ENCODE measurements around the gene TESK2. TPM values are rescaled to one million over a fixed set of nuclear protein-coding genes. Genes with fewer than 3 reads are reported as not detected.

The TESK2 gene
- total and polyA plus RNA-seq, 10 donors, result 3.2 to 11.5 (median 7.7) TPM

DNA sequence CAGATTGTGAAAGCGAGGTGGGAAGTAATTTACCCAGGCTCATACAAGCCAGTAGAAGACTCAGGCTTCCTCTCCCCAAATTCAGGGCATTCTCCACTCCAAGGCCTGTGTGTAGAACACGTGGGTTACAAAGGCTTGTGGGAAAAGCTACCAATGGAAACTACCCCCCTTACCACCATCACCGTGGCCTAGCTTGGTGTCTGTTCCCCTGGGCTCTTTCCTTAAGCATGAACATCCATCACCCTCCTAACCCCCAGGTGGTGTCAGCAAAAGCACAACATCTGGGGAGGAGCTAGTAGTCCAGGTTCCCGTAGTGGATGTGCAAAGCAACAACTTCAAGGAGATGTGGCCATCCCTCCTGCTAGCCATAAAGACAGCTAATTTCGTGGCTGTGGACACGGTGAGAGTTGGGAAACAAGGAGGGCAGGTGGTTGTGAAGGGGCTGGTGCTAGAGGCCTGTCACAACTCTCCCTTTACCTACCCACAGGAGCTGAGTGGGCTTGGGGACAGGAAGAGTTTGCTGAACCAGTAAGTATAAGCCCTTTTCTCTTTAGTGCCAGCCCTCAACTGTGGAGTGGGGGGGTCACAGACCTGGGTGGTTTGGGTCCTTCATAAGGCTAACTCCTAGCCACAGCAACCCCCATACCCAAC lies 150.0 kb downstream of the TESK2 start:
- peaks cover 23 to 56% (median 39%) of the 10 kb centered on the region in 6 donors for H3K4me1 ChIP-seq
- H3K27me3 ChIP-seq (replicated peaks in 1 of 7), result no peaks in the 10 kb centered on the region
- intact Hi-C loops (cut with DNase I; ENCODE audit: low total_unique reads), result no loop called here
- 12 to 26% (median 19%) methylated on average over 6 of the region's 6 CpGs for WGBS, 5 donors
- H3K9me3 ChIP-seq, result no peaks in the 10 kb centered on the region
- TF ChIP-seq POLR2AphosphoS5 (IDR thresholded peaks at IDR 0.05) (no peak), POLR2A (IDR thresholded peaks at IDR 0.05) (no peak)
- TF ChIP-seq, protein P1, sequence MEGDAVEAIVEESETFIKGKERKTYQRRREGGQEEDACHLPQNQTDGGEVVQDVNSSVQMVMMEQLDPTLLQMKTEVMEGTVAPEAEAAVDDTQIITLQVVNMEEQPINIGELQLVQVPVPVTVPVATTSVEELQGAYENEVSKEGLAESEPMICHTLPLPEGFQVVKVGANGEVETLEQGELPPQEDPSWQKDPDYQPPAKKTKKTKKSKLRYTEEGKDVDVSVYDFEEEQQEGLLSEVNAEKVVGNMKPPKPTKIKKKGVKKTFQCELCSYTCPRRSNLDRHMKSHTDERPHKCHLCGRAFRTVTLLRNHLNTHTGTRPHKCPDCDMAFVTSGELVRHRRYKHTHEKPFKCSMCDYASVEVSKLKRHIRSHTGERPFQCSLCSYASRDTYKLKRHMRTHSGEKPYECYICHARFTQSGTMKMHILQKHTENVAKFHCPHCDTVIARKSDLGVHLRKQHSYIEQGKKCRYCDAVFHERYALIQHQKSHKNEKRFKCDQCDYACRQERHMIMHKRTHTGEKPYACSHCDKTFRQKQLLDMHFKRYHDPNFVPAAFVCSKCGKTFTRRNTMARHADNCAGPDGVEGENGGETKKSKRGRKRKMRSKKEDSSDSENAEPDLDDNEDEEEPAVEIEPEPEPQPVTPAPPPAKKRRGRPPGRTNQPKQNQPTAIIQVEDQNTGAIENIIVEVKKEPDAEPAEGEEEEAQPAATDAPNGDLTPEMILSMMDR (IDR thresholded peaks at IDR 0.05 in 8 of 11, conservative IDR thresholded peaks at IDR 0.05 in 3 of 11), result no peak
- H3K4me3 ChIP-seq, result peak overlapping the region; percentile 69 to 95 (median 84)
- no peak for DNase-seq
- peaks cover 3 to 48% (median 36%) of the 10 kb centered on the region in 6 donors for H3K36me3 ChIP-seq
- peak overlapping the region; percentile 94 to 99 (median 98) for H3K27ac ChIP-seq

DNA sequence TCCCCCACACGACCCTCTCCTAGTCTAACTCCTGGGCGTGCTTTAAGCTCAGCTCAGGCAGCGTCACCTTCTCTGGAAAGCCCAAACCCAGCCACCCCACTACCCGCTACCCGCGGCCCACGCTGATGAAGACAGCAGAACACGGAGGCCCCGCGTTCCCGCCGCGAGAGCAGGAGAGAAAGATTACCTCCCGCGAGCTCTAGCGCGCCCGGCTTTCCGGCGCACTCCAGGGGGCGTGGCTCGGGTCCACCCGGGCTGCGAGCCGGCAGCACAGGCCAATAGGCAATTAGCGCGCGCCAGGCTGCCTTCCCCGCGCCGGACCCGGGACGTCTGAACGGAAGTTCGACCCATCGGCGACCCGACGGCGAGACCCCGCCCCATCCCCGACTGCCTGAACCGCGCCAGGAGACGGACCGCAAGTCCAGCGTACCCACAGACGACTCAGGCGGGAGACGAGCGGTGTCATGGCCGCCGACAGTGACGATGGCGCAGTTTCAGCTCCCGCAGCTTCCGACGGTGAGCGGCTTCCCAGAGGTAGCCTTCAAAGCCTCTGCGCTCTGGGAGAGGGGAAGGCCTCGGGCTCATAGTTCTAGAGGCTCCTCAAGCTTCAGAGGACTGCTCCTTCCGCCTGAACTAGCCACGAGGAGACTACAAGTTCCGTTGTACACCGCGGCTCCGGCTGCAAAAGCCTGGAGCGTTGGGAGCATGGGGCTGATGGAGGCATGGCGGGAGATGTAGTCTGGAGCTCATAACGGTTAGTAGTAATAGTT lies 151.0 kb downstream of the TESK2 start, which contains the start of the genes MUTYH and TOE1:
TSS of gene MUTYH (minus strand) at position 652 of the 770 bp plus-strand sequence. CDS start 5,935 bp downstream, outside the sequence.
TSS of gene TOE1 (plus strand) at position 382 of the 770 bp plus-strand sequence. CDS start at position 465, 83 bp downstream.
- TF ChIP-seq, protein P1 (IDR thresholded peaks at IDR 0.05 in 8 of 11, conservative IDR thresholded peaks at IDR 0.05 in 3 of 11), result peak in 5 of 11 experiments; percentile 10 to 34 (median 17)
- TF ChIP-seq POLR2AphosphoS5 (IDR thresholded peaks at IDR 0.05), result peak; percentile 91 to 96 (median 94)
- peak in 2 of 3 donors; percentile 5 to 56 for TF ChIP-seq POLR2A (IDR thresholded peaks at IDR 0.05)

DNA sequence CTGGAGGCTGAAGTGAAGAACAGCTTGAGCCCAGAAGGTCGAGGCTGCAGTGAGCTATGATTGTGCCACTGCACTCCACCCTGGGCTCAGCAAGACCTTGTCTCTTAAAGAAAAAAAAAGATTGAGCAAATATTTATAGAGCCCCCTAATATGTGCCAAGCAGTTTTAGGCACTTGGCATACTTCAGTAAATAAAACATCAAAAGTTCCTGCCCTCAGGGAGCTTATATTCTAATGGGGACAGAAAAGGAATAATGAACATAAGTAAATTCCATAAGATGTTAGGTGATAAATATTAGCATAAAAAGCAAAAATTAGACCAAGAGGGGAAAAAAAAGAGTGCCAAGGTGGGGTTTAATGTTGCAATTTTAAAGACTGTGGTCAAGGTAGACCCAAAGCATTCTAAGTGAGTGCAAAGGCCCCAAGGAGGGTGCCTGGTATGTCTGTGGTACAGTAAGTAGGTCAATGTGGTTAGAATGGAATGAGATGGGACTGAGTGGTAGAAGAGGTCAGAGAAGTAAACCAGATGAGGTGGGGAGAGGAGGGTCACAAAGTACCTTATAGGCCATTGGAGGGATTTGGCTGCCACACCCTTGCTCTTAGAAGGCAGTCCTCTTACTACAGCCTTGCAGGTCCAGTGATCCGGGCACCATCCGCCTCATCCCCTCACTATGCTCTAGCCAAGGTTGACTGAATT lies 153.2 kb downstream of the TESK2 start:
- Histone ChIP-seq H3K4me3 (no peak overlapping the region), H3K36me3 (peaks cover 3 to 31% (median 24%) of the 10 kb centered on the region in 6 donors), H3K27ac (no peak overlapping the region), H3K9me3 (no peaks in the 10 kb centered on the region), H3K4me1 (peaks cover 30 to 58% (median 50%) of the 10 kb centered on the region in 6 donors), H3K27me3 (replicated peaks in 1 of 7) (no peaks in the 10 kb centered on the region)
- DNase-seq, result no peak
- 82 to 96% (median 93%) methylated on average over 3 of the region's 3 CpGs for WGBS, 5 donors
- intact Hi-C loops (cut with DNase I; ENCODE audit: low total_unique reads), result no loop called here
- TF ChIP-seq POLR2A (IDR thresholded peaks at IDR 0.05) (no peak), POLR2AphosphoS5 (IDR thresholded peaks at IDR 0.05) (no peak)
- TF ChIP-seq, protein P1 (IDR thresholded peaks at IDR 0.05 in 8 of 11, conservative IDR thresholded peaks at IDR 0.05 in 3 of 11), result no peak

More for the DNA sequence above, 151.0 kb downstream of the TESK2 start, which contains the start of the genes MUTYH and TOE1:
- Histone ChIP-seq H3K36me3 (peaks cover 3 to 38% (median 32%) of the 10 kb centered on the region in 6 donors), H3K27ac (peak within 1 kb of the TSS; percentile 94 to 99 (median 98)), H3K4me1 (peaks cover 23 to 56% (median 40%) of the 10 kb centered on the region in 6 donors), H3K4me3 (peak within 1 kb of the TSS; percentile 69 to 95 (median 84)), H3K9me3 (no peaks in the 10 kb centered on the region), H3K27me3 (replicated peaks in 1 of 7) (no peaks in the 10 kb centered on the region)
- DNase-seq, result peak; percentile 99
- intact Hi-C loops (cut with DNase I; ENCODE audit: low total_unique reads), result no loop called here
- WGBS, 5 donors, result 0 to 1% (median 1%) methylated on average over 26 to 70 of the region's 70 CpGs
